Calu3 (cell line): ENCODE results near the gene RING1. TPM values are rescaled to one million over a fixed set of nuclear protein-coding genes. Genes with fewer than 3 reads are reported as not detected.

ENCODE experiments used
- BruUV-seq: library from RNA; stranded (reverse); fragments of 400-500 nt; replicated peaks from 2 replicates; lab custom pipeline; 2021; lab: Mats Ljungman, UMichigan
- CTCF ChIA-PET: fragments of 300-600 bp; sonication (Branson Sonifier 250); formaldehyde crosslinking; loops from one replicate; lab custom pipeline; 2022; ENCODE audit warnings: antibody characterized with exemption; lab: Charles Lee
- DNase-seq: peaks from one replicate; pipeline ENCODE4 v3.0.0; 2022
- H3K27ac Mint-ChIP-seq: one replicate; pipeline ENCODE4 v1.8.0; 2022; ENCODE audit warnings: mixed read lengths; ENCODE audit not compliant: unreplicated experiment
- H3K27me3 Mint-ChIP-seq: one replicate; pipeline ENCODE4 v1.8.0; 2022; ENCODE audit warnings: mixed read lengths; ENCODE audit not compliant: unreplicated experiment
- H3K36me3 Mint-ChIP-seq: one replicate; pipeline ENCODE4 v1.8.0; 2022; ENCODE audit warnings: mild to moderate bottlenecking, moderate library complexity, mixed read lengths; ENCODE audit not compliant: insufficient read depth, unreplicated experiment
- H3K4me1 Mint-ChIP-seq: one replicate; pipeline ENCODE4 v1.8.0; 2022; ENCODE audit warnings: mild to moderate bottlenecking, low read depth, mixed read lengths; ENCODE audit not compliant: unreplicated experiment
- H3K4me3 Mint-ChIP-seq: one replicate; pipeline ENCODE4 v1.8.0; 2022; ENCODE audit warnings: mild to moderate bottlenecking, low read depth, moderate library complexity, mixed read lengths; ENCODE audit not compliant: unreplicated experiment
- H3K9me3 Mint-ChIP-seq: one replicate; pipeline ENCODE4 v1.8.0; 2022; ENCODE audit warnings: low read depth, mixed read lengths; ENCODE audit not compliant: unreplicated experiment
- CTCF ChIP-seq: fragments of 200-600 bp; IDR thresholded peaks from one replicate; pipeline ENCODE4 v1.8.0; 2022; ENCODE audit warnings: antibody characterized with exemption; ENCODE audit not compliant: unreplicated experiment
- intact Hi-C: fragments of 100-400 bp; cut with micrococcal nuclease; formaldehyde crosslinking; loops from one replicate; pipeline ENCODE4 v1.10.0; 2022; ENCODE audit not compliant: unreplicated experiment
- total RNA-seq: library from RNA; stranded (reverse); gene quantifications from 2 replicates; pipeline ENCODE4 v1.2.3, GENCODE V29; 2022

The RING1 gene
- total RNA-seq, 1 experiment from 2014 or later, result 53.9 TPM

GRCh38 chr6:33189625-33190448, 18.5 kb upstream of the RING1 start:
- H3K4me1 Mint-ChIP-seq, result peaks cover 12% of the 10 kb centered on the region
- no TSS peak for BruUV-seq
- no peaks in the 10 kb centered on the region for H3K9me3 Mint-ChIP-seq
- no peak for TF ChIP-seq CTCF
- intact Hi-C loops, result no loop called here
- peaks cover 86% of the 10 kb centered on the region for H3K27me3 Mint-ChIP-seq
- H3K27ac Mint-ChIP-seq, result no peak overlapping the region
- no peak overlapping the region for H3K4me3 Mint-ChIP-seq
- CTCF ChIA-PET, result interaction anchor here (0.6 kb wide), 2 partner anchors 10 to 476 kb away, joined by 4 read pairs; no protein-coding TSS in a partner anchor
- no peak for DNase-seq
- H3K36me3 Mint-ChIP-seq, result peaks cover 16% of the 10 kb centered on the region

- no peak for TF ChIP-seq CTCF
- H3K27ac Mint-ChIP-seq, result no peak overlapping the region
- H3K27me3 Mint-ChIP-seq, result peaks cover 78% of the 10 kb centered on the region
- H3K4me1 Mint-ChIP-seq, result peaks cover 12% of the 10 kb centered on the region
- DNase-seq, result no peak
- no TSS peak for BruUV-seq
- no peaks in the 10 kb centered on the region for H3K9me3 Mint-ChIP-seq
- CTCF ChIA-PET, result interaction anchor here (0.6 kb wide), 1 partner anchor 475 kb away, joined by 4 read pairs; no protein-coding TSS in a partner anchor
- H3K4me3 Mint-ChIP-seq, result no peak overlapping the region
- H3K36me3 Mint-ChIP-seq, result peaks cover 24% of the 10 kb centered on the region
- intact Hi-C loops, result no loop called here
These were observed 17.7 kb upstream of the RING1 start for GRCh38 chr6:33190504-33191107.

- CTCF ChIA-PET, result no interaction called here
- Mint-ChIP-seq H3K27ac (no peak overlapping the region), H3K9me3 (no peaks in the 10 kb centered on the region), H3K36me3 (peaks cover 33% of the 10 kb centered on the region), H3K27me3 (peaks cover 69% of the 10 kb centered on the region), H3K4me3 (peak overlapping the region; percentile 15), H3K4me1 (peaks cover 12% of the 10 kb centered on the region)
- no peak for TF ChIP-seq CTCF
- intact Hi-C loops, result no loop called here
- BruUV-seq, result no TSS peak
- peak; percentile 44 for DNase-seq
These were observed 16.8 kb upstream of the RING1 start for GRCh38 chr6:33191383-33192104.

- CTCF ChIA-PET, result no interaction called here
- H3K4me1 Mint-ChIP-seq, result peaks cover 15% of the 10 kb centered on the region
- H3K27ac Mint-ChIP-seq, result peak within 1 kb of the TSS; percentile 12
- H3K9me3 Mint-ChIP-seq, result no peaks in the 10 kb centered on the region
- BruUV-seq, result no TSS peak
- DNase-seq, result no peak
- intact Hi-C loops, result no loop called here
- peaks cover 37% of the 10 kb centered on the region for H3K36me3 Mint-ChIP-seq
- TF ChIP-seq CTCF, result no peak
- H3K27me3 Mint-ChIP-seq, result peaks cover 63% of the 10 kb centered on the region
- H3K4me3 Mint-ChIP-seq, result peak within 1 kb of the TSS; percentile 57
These were observed 16.1 kb upstream of the RING1 start, which contains the start of gene COL11A2 for GRCh38 chr6:33192105-33192646. TSS of gene COL11A2 (minus strand) at chr6:33192467. CDS start at chr6:33192240, 227 bp downstream.
